Measurements from ENCODE around the gene WASHC4. TPM values are rescaled to one million over a fixed set of nuclear protein-coding genes. Genes with fewer than 3 reads are reported as not detected.

The WASHC4 gene
- total and polyA plus RNA-seq, 10 of the 15 experiments (the other 5 are each of a cell fraction or from before 2014, with no cell fraction given): 16.0 to 50.6 (median 34.0) TPM

DNA sequence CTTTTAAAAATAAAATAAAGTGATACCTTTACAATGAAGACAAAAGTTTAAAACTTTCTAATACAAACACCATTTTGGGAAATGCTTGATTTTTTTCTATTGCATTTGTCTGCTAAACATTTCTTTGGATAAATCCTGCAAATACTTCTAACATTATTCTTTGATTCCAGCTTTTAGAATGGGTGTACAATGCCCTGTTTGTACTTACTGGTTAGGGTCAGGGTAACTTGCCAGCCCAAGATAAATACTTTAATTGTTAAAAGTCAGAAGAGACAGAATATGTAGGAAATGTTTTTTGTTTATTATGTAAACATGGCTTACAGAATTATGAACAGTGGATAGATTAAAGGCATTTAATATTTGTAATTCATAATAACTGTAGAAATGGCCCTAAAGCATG lies 60.5 kb downstream of the WASHC4 start:
- FAIRE-seq (no peak), ATAC-seq (no peak), DNase-seq (ENCODE audit: low read depth, low spot score) (no peak)
- Histone ChIP-seq H3K79me2 (ENCODE audit: control insufficient read depth, insufficient read depth, low read length) (no peaks in the 10 kb centered on the region), H3K4me2 (ENCODE audit: control insufficient read depth, insufficient read depth) (no peak overlapping the region), H4K20me1 (ENCODE audit: control insufficient read depth, insufficient read depth) (no peaks in the 10 kb centered on the region), H3K9me3 (replicated peaks; ENCODE audit: control insufficient read depth, insufficient read depth, low read length) (no peaks in the 10 kb centered on the region), H3K4me1 (ENCODE audit: control insufficient read depth, insufficient read depth, low read length) (no peaks in the 10 kb centered on the region), H3K27ac (ENCODE audit: control insufficient read depth, insufficient read depth) (no peak overlapping the region), H3K9ac (ENCODE audit: control insufficient read depth, insufficient read depth, low read length) (no peak overlapping the region), H3K4me3 (no peak overlapping the region), H3K36me3 (ENCODE audit: control insufficient read depth in 2 of 2, insufficient read depth in 2 of 2, low read length in 1 of 2) (peaks cover 1 to 17% of the 10 kb centered on the region in 2 experiments), H3K27me3 (replicated peaks in 1 of 2; ENCODE audit: control insufficient read depth in 2 of 2, insufficient read depth in 2 of 2, low read length in 1 of 2) (no peaks in the 10 kb centered on the region), H2AFZ (ENCODE audit: control insufficient read depth, low read depth, low read length) (no peak overlapping the region)
- SMC1A ChIA-PET (ENCODE audit: uncharacterized antibody, unreplicated experiment): interaction anchor here (1.2 kb wide), 1 partner anchor 32 kb away, joined by 3 read pairs; no protein-coding TSS in a partner anchor
- POLR2A ChIA-PET: no interaction called here
- RAD21 ChIA-PET (ENCODE audit: unreplicated experiment): no interaction called here
- in situ Hi-C loops (cut with MboI): no loop called here
- intact Hi-C loops (cut with micrococcal nuclease; ENCODE audit: unreplicated experiment): loop anchor here (5.0 kb wide), 1 partner anchor 214 kb away; no protein-coding TSS in a partner anchor
- CTCF ChIA-PET: no interaction called here
- BruUV-seq (replicated peaks): no TSS peak
- TF ChIP-seq KDM1A (IDR thresholded peaks at IDR 0.05; ENCODE audit: borderline replicate concordance): no peak
- TF ChIP-seq, protein P1, sequence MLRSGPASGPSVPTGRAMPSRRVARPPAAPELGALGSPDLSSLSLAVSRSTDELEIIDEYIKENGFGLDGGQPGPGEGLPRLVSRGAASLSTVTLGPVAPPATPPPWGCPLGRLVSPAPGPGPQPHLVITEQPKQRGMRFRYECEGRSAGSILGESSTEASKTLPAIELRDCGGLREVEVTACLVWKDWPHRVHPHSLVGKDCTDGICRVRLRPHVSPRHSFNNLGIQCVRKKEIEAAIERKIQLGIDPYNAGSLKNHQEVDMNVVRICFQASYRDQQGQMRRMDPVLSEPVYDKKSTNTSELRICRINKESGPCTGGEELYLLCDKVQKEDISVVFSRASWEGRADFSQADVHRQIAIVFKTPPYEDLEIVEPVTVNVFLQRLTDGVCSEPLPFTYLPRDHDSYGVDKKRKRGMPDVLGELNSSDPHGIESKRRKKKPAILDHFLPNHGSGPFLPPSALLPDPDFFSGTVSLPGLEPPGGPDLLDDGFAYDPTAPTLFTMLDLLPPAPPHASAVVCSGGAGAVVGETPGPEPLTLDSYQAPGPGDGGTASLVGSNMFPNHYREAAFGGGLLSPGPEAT (IDR thresholded peaks at IDR 0.05; ENCODE audit: low read depth): no peak

GRCh38 chr12:105170139-105170538 lies 62.6 kb downstream of the WASHC4 start:
- ChIA-PET POLR2A (no interaction called here), RAD21 (ENCODE audit: unreplicated experiment) (no interaction called here), SMC1A (ENCODE audit: uncharacterized antibody, unreplicated experiment) (no interaction called here), CTCF (no interaction called here)
- H3K27ac ChIP-seq (ENCODE audit: control insufficient read depth, insufficient read depth): no peak overlapping the region
- H4K20me1 ChIP-seq (ENCODE audit: control insufficient read depth, insufficient read depth): no peaks in the 10 kb centered on the region
- H3K9ac ChIP-seq (ENCODE audit: control insufficient read depth, insufficient read depth, low read length): no peak overlapping the region
- no peaks in the 10 kb centered on the region for H3K9me3 ChIP-seq (replicated peaks; ENCODE audit: control insufficient read depth, insufficient read depth, low read length)
- in situ Hi-C loops (cut with MboI): no loop called here
- intact Hi-C loops (cut with micrococcal nuclease; ENCODE audit: unreplicated experiment): no loop called here
- H3K27me3 ChIP-seq (replicated peaks in 1 of 2; ENCODE audit: control insufficient read depth in 2 of 2, insufficient read depth in 2 of 2, low read length in 1 of 2): no peaks in the 10 kb centered on the region
- peaks cover 0 to 18% of the 10 kb centered on the region in 2 experiments for H3K36me3 ChIP-seq (ENCODE audit: control insufficient read depth in 2 of 2, insufficient read depth in 2 of 2, low read length in 1 of 2)
- no peak overlapping the region for H2AFZ ChIP-seq (ENCODE audit: control insufficient read depth, low read depth, low read length)
- DNase-seq (ENCODE audit: low read depth, low spot score) (no peak), ATAC-seq (no peak), FAIRE-seq (no peak)
- 90% methylated on average over 3 of the region's 3 CpGs for WGBS (ENCODE audit: insufficient coverage, insufficient replicate concordance, low lambda C conversion rate, missing lambda C conversion rate)
- no peaks in the 10 kb centered on the region for H3K4me1 ChIP-seq (ENCODE audit: control insufficient read depth, insufficient read depth, low read length)
- no peak overlapping the region for H3K4me3 ChIP-seq
- no TSS peak for BruUV-seq (replicated peaks)
- no peaks in the 10 kb centered on the region for H3K79me2 ChIP-seq (ENCODE audit: control insufficient read depth, insufficient read depth, low read length)
- H3K4me2 ChIP-seq (ENCODE audit: control insufficient read depth, insufficient read depth): no peak overlapping the region
- no peak for TF ChIP-seq PAX5 (IDR thresholded peaks at IDR 0.05; ENCODE audit: borderline replicate concordance, low read depth, low read length)
- no peak for TF ChIP-seq SUZ12 (IDR thresholded peaks at IDR 0.05; ENCODE audit: unreplicated experiment)
- TF ChIP-seq SP1 (IDR thresholded peaks at IDR 0.05; ENCODE audit: low read depth, low read length): no peak
- no peak for TF ChIP-seq HDAC2 (IDR thresholded peaks at IDR 0.05)
- TF ChIP-seq SREBF2 (IDR thresholded peaks at IDR 0.05; ENCODE audit: low read length): no peak
- no peak for TF ChIP-seq ZBTB40 (IDR thresholded peaks at IDR 0.05; ENCODE audit: borderline replicate concordance)
- no peak for TF ChIP-seq KAT2A (conservative IDR thresholded peaks at IDR 0.05; ENCODE audit: control insufficient read depth, low read depth, low read length)
- TF ChIP-seq ZNF217 (IDR thresholded peaks at IDR 0.05): no peak
- no peak for TF ChIP-seq POLR2AphosphoS2 (IDR thresholded peaks at IDR 0.05; ENCODE audit: low read depth, low read length)
- TF ChIP-seq LARP7 (IDR thresholded peaks at IDR 0.05): no peak
